HEK293 (cell line): Measurements from ENCODE around the gene STAM2.

Source experiments
- CTCF ChIA-PET: fragments of 350-600 bp; formaldehyde crosslinking; extraction: SDS; loops from one replicate; lab custom pipeline; 2021; ENCODE audit warnings: antibody characterized with exemption; lab: Yijun Ruan, JAX
- POLR2A ChIA-PET: fragments of 300-600 bp; formaldehyde crosslinking; extraction: SDS; loops from one replicate; lab custom pipeline; 2020; ENCODE audit warnings: antibody characterized with exemption, inconsistent platforms; lab: Yijun Ruan, JAX
- H3K27ac ChIP-seq: fragments of 200-500 bp; sonication (Bioruptor generic); 2 replicates; pipeline ENCODE4 v1.5.1; 2014; ENCODE audit warnings: low read depth, low read length, control low read depth, inconsistent platforms; ENCODE audit errors: extremely low read depth
- H3K36me3 ChIP-seq, 2 experiments: fragments of 200-500 bp in 1 of 2; sonication (Bioruptor generic) in 1 of 2; 1 replicate in 1 of 2; 2 replicates in 1 of 2; pipeline ENCODE4 v1.5.1; 2014 to 2017; ENCODE audit warnings: inconsistent platforms in 2 of 2, low read length in 2 of 2; ENCODE audit not compliant: control insufficient read depth in 2 of 2, insufficient read depth in 1 of 2
- H3K4me1 ChIP-seq: fragments of 200-500 bp; sonication (Bioruptor generic); 2 replicates; pipeline ENCODE4 v1.5.1; 2014; ENCODE audit warnings: mild to moderate bottlenecking, low read length, inconsistent platforms; ENCODE audit not compliant: control insufficient read depth, insufficient read depth
- H3K4me3 ChIP-seq: 2 replicates; pipeline ENCODE4 v1.5.1; 2011; ENCODE audit warnings: low read depth, mild to moderate bottlenecking, control low read depth, low read length, moderate library complexity
- H3K9me3 ChIP-seq: fragments of 200-500 bp; sonication (Bioruptor generic); 2 replicates; pipeline ENCODE4 v1.5.1; 2014; ENCODE audit warnings: low read depth, low read length, inconsistent platforms; ENCODE audit not compliant: control insufficient read depth, insufficient read depth
- GLI4 ChIP-seq: fragments of 450-650 bp; formaldehyde crosslinking; IDR thresholded peaks from 2 replicates; pipeline ENCODE4 v1.5.1; 2016; ENCODE audit warnings: missing biosample characterization, missing genetic modification characterization
- KLF16 ChIP-seq: fragments of 450-650 bp; formaldehyde crosslinking; IDR thresholded peaks from 2 replicates; pipeline ENCODE4 v1.5.1; 2017; ENCODE audit warnings: missing biosample characterization, missing genetic modification characterization
- REPIN1 ChIP-seq: fragments of 450-650 bp; formaldehyde crosslinking; IDR thresholded peaks from 2 replicates; pipeline ENCODE4 v1.5.1; 2017; ENCODE audit warnings: missing biosample characterization, missing genetic modification characterization, low read depth
- SCRT2 ChIP-seq: fragments of 450-650 bp; formaldehyde crosslinking; IDR thresholded peaks from 2 replicates; pipeline ENCODE4 v1.5.1; 2016; ENCODE audit warnings: missing biosample characterization, missing genetic modification characterization
- TCF7L2 ChIP-seq: IDR thresholded peaks from 2 replicates; pipeline ENCODE4 v1.6.1; 2011; ENCODE audit warnings: low read depth, mild to moderate bottlenecking, inconsistent platforms, low read length, moderate library complexity, borderline replicate concordance
- ZBTB20 ChIP-seq: fragments of 450-650 bp; formaldehyde crosslinking; IDR thresholded peaks from 2 replicates; pipeline ENCODE4 v1.5.1; 2016; ENCODE audit warnings: missing biosample characterization, missing genetic modification characterization
- ZNF600 ChIP-seq: fragments of 450-650 bp; formaldehyde crosslinking; IDR thresholded peaks from 2 replicates; pipeline ENCODE4 v1.5.1; 2016; ENCODE audit warnings: missing biosample characterization, missing genetic modification characterization
- ZNF664 ChIP-seq: fragments of 450-650 bp; formaldehyde crosslinking; IDR thresholded peaks from 2 replicates; pipeline ENCODE4 v1.5.1; 2016; ENCODE audit warnings: missing biosample characterization, missing genetic modification characterization
- ZNF792 ChIP-seq: fragments of 450-650 bp; formaldehyde crosslinking; IDR thresholded peaks from 2 replicates; pipeline ENCODE4 v1.5.1; 2016; ENCODE audit warnings: missing biosample characterization, missing genetic modification characterization
- ZXDB ChIP-seq: fragments of 450-650 bp; formaldehyde crosslinking; IDR thresholded peaks from 2 replicates; pipeline ENCODE4 v1.5.1; 2016; ENCODE audit warnings: missing biosample characterization, missing genetic modification characterization
- TF ChIP-seq, protein P1 (sequence below): fragments of 450-650 bp; formaldehyde crosslinking; optimal IDR thresholded peaks from 2 replicates; pipeline ENCODE3; 2016; ENCODE audit warnings: missing biosample characterization, mild to moderate bottlenecking, missing genetic modification characterization
- TF ChIP-seq, protein P2 (sequence below): fragments of 450-650 bp; formaldehyde crosslinking; IDR thresholded peaks from 2 replicates; pipeline ENCODE4 v1.5.1; 2016; ENCODE audit warnings: missing biosample characterization, missing genetic modification characterization
- TF ChIP-seq, protein P3 (sequence below): fragments of 450-650 bp; formaldehyde crosslinking; IDR thresholded peaks from 2 replicates; pipeline ENCODE4 v1.5.1; 2017; ENCODE audit warnings: missing biosample characterization, missing genetic modification characterization
- TF ChIP-seq, protein P4 (sequence below): fragments of 450-650 bp; formaldehyde crosslinking; IDR thresholded peaks from 2 replicates; pipeline ENCODE4 v1.5.1; 2017; ENCODE audit warnings: missing biosample characterization, missing genetic modification characterization
- TF ChIP-seq, protein P5 (sequence below): fragments of 450-650 bp; IDR thresholded peaks from 2 replicates; pipeline ENCODE4 v1.5.1; 2018; ENCODE audit warnings: missing biosample characterization, missing genetic modification characterization

Gene STAM2

DNA sequence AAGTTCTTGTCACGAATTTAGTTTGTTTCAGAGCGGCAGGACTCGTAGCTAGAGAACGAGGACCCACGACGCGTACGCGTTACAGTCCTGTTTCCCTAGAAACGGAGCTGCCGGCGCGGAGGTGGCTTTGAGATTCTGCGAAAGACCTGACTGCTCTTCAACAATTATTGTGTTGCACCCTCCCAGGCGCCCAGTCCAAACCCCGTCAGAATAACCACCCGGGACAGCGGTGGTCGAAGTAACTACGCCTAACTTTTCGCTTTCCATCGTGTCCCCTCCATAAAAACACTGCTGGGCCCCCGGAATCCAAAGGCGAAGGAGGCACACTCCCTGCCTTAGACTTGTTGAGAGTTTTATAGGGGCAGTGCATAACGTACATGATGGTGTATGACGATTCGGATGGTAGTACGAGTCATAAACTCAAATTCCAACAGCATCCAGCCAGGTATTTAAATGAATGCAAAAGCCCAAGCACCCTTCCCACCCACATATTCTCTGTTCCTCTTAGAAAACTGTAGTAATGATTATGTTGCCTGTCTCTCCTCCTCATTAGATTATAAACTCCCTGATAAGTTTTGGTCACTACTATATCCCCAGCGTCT, 651 bp upstream of the STAM2 start:
- peaks cover 3% of the 10 kb centered on the region; the same call in 1 of the 2 replicates for H3K4me1 ChIP-seq
- CTCF ChIA-PET: interaction anchor here (0.5 to 3.5 kb wide), 28 partner anchors 8 to 1155 kb away, joined by 3 to 31 read pairs (median 3); no protein-coding TSS in a partner anchor
- H3K9me3 ChIP-seq: no peaks in the 10 kb centered on the region
- POLR2A ChIA-PET: interaction anchor here (0.8 to 2.7 kb wide), 7 partner anchors 24 to 541 kb away, joined by 3 to 14 read pairs (median 4); partner anchors contain the start of genes CACNB4 and PRPF40A
- TF ChIP-seq ZBTB20 (tag by site-specific recombination) (peak; percentile 21; the same call in 1 of the 2 replicates), ZNF792 (no peak), ZNF600 (tag by site-specific recombination) (peak; percentile 44), REPIN1 (no peak), TCF7L2 (no peak), SCRT2 (tag by site-specific recombination) (0 out of 2 replicates have a peak, but pooled peaks have one; percentile 22)
- TF ChIP-seq, protein P1, sequence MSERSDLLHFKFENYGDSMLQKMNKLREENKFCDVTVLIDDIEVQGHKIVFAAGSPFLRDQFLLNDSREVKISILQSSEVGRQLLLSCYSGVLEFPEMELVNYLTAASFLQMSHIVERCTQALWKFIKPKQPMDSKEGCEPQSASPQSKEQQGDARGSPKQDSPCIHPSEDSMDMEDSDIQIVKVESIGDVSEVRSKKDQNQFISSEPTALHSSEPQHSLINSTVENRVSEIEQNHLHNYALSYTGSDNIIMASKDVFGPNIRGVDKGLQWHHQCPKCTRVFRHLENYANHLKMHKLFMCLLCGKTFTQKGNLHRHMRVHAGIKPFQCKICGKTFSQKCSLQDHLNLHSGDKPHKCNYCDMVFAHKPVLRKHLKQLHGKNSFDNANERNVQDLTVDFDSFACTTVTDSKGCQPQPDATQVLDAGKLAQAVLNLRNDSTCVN (tag by site-specific recombination): peak; percentile 18
- TF ChIP-seq, protein P2, sequence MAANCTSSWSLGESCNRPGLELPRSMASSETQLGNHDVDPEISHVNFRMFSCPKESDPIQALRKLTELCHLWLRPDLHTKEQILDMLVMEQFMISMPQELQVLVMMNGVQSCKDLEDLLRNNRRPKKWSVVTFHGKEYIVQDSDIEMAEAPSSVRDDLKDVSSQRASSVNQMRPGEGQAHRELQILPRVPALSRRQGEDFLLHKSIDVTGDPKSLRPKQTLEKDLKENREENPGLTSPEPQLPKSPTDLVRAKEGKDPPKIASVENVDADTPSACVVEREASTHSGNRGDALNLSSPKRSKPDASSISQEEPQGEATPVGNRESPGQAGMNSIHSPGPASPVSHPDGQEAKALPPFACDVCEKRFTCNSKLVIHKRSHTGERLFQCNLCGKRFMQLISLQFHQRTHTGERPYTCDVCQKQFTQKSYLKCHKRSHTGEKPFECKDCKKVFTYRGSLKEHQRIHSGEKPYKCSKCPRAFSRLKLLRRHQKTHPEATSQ (tag by site-specific recombination): no peak
- TF ChIP-seq, protein P3, sequence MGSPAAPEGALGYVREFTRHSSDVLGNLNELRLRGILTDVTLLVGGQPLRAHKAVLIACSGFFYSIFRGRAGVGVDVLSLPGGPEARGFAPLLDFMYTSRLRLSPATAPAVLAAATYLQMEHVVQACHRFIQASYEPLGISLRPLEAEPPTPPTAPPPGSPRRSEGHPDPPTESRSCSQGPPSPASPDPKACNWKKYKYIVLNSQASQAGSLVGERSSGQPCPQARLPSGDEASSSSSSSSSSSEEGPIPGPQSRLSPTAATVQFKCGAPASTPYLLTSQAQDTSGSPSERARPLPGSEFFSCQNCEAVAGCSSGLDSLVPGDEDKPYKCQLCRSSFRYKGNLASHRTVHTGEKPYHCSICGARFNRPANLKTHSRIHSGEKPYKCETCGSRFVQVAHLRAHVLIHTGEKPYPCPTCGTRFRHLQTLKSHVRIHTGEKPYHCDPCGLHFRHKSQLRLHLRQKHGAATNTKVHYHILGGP (tag by site-specific recombination): peak; percentile 63; the same call in 1 of the 2 replicates
- peak overlapping the region; percentile 89; the same call in 1 of the 2 replicates for H3K27ac ChIP-seq
- H3K36me3 ChIP-seq: no peaks in the 10 kb centered on the region
- peak overlapping the region; percentile 74 for H3K4me3 ChIP-seq

DNA sequence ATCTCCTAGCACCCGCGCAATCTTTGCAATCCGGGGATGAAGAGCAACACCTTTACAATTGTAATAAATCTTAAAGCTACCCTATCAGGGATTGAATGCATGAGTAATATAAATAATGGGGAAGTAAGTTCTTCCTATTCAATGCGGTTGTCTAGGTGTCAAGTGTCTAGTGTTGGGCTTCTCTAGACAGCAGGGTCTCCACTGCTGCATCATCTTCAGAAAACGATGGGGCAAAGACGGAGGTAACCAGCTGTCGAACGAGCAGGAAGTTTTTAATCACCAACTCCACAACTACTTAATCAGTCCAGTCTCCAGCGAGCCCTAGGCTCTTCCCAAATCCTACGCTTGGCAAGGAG, 573 bp downstream of the STAM2 start:
- Histone ChIP-seq H3K4me1 (peaks cover 3% of the 10 kb centered on the region; the same call in 1 of the 2 replicates), H3K4me3 (peak overlapping the region; percentile 74), H3K36me3 (no peaks in the 10 kb centered on the region), H3K9me3 (no peaks in the 10 kb centered on the region), H3K27ac (peak overlapping the region; percentile 89; the same call in 1 of the 2 replicates)
- TF ChIP-seq, protein P4, sequence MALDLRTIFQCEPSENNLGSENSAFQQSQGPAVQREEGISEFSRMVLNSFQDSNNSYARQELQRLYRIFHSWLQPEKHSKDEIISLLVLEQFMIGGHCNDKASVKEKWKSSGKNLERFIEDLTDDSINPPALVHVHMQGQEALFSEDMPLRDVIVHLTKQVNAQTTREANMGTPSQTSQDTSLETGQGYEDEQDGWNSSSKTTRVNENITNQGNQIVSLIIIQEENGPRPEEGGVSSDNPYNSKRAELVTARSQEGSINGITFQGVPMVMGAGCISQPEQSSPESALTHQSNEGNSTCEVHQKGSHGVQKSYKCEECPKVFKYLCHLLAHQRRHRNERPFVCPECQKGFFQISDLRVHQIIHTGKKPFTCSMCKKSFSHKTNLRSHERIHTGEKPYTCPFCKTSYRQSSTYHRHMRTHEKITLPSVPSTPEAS (tag by site-specific recombination): no peak
- TF ChIP-seq, protein P5, sequence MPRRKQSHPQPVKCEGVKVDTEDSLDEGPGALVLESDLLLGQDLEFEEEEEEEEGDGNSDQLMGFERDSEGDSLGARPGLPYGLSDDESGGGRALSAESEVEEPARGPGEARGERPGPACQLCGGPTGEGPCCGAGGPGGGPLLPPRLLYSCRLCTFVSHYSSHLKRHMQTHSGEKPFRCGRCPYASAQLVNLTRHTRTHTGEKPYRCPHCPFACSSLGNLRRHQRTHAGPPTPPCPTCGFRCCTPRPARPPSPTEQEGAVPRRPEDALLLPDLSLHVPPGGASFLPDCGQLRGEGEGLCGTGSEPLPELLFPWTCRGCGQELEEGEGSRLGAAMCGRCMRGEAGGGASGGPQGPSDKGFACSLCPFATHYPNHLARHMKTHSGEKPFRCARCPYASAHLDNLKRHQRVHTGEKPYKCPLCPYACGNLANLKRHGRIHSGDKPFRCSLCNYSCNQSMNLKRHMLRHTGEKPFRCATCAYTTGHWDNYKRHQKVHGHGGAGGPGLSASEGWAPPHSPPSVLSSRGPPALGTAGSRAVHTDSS (tag by site-specific recombination): peak; percentile 33
- no peak for TF ChIP-seq ZXDB
- ChIA-PET POLR2A (interaction anchor here (1.5 to 2.7 kb wide), 4 partner anchors 26 to 542 kb away, joined by 4 to 14 read pairs (median 12); partner anchors contain the start of gene PRPF40A), CTCF (interaction anchor here (0.6 to 3.5 kb wide), 11 partner anchors 12 to 541 kb away, joined by 3 to 31 read pairs (median 5); no protein-coding TSS in a partner anchor)

DNA sequence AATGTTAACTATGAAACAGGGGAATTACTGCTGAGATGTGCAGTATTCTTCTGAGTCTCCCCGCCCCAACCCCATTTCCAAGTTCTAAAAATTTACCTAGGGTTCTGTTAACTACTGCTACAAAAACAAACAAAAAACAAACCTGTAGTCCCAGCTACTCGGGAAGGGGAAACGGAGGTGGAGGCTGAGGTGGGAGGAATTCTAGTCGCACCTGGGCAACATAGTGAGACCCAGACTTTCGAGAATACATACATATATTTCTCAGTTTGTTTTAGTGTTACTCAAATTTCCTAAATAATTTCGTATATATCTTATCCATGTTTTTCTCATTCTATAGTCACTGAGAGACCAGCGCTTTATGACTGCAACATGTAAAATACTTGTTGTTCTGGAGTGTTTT, 989 bp downstream of the STAM2 start:
- CTCF ChIA-PET: interaction anchor here (0.6 to 3.5 kb wide), 7 partner anchors 11 to 498 kb away, joined by 3 to 31 read pairs (median 5); no protein-coding TSS in a partner anchor

More for the DNA sequence above, 989 bp downstream of the STAM2 start:
- POLR2A ChIA-PET: interaction anchor here (1.9 to 2.7 kb wide), 3 partner anchors 137 to 542 kb away, joined by 10 to 14 read pairs (median 14); partner anchors contain the start of gene PRPF40A
- Histone ChIP-seq H3K9me3 (no peaks in the 10 kb centered on the region), H3K27ac (0 out of 2 replicates have a peak overlapping the region, but pooled peaks have one; percentile 89), H3K4me3 (peak overlapping the region; percentile 74), H3K36me3 (no peaks in the 10 kb centered on the region)
- no peak for TF ChIP-seq KLF16 (tag by site-specific recombination)
- TF ChIP-seq GLI4 (tag by site-specific recombination): no peak
- no peak for TF ChIP-seq ZNF664 (tag by site-specific recombination)
- TF ChIP-seq, all 188 proteins: peak for 0
- peaks cover 3% of the 10 kb centered on the region; the same call in 1 of the 2 replicates for H3K4me1 ChIP-seq
